Dermis microvascular lymphatic vessel endothelial cell (primary cell): ENCODE measurements around the gene ASTN2. TPM values are rescaled to one million over a fixed set of nuclear protein-coding genes. Genes with fewer than 3 reads are reported as not detected.
"Not testable (repeated sequence)": the region's sequence is repeated elsewhere in the genome, so short reads cannot be mapped to it uniquely, and the experiment has no call there.

Source experiments
- DNase-seq, 2 donors: peaks; one replicate each; pipeline versions ENCODE4 v3.0.0 to v3.0.0-alpha.2; 2010; ENCODE audit warnings: low read depth in 2 of 2
- total RNA-seq: library from RNA; depleted of rRNA; stranded (reverse); fragments of >200 nt; gene quantifications from 2 replicates; pipeline ENCODE4 v1.2.1, GENCODE V29; 2014

ASTN2 gene
- total RNA-seq, 1 donor from 2014 or later = 3.0 TPM

DNA sequence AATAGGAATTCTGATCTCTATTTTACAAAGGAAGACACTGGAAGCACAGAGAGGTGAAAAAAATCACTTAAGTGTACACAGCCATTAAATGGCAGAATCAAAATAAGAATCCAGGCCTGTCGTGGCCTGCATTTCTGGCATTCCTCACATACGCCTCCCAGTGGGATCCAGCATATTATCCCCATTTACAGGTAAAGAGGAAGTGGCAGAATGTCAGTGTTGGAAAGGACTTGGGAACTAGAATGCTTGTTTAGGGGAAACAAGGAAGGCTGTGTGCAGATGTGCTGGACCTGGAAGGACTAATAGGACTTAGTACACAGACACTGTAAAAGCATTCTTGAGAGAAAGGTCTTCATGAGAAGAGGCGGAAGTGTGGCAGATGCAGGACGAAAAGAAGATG, 486.0 kb downstream of the ASTN2 start:
- no peak for DNase-seq

GRCh38 chr9:116928289-116928688, 486.6 kb downstream of the ASTN2 start:
- DNase-seq = no peak

GRCh38 chr9:116927726-116928125, 487.1 kb downstream of the ASTN2 start:
- DNase-seq = no peak

GRCh38 chr9:116925121-116925520, 489.7 kb downstream of the ASTN2 start:
- DNase-seq = no peak

GRCh38 chr9:116924462-116925110, 490.3 kb downstream of the ASTN2 start:
- no peak for DNase-seq

GRCh38 chr9:116917895-116918508, 496.9 kb downstream of the ASTN2 start:
- DNase-seq = not testable (repeated sequence)

GRCh38 chr9:116913536-116913935, 501.3 kb downstream of the ASTN2 start:
- DNase-seq = no peak

- no peak for DNase-seq
These were observed 504.7 kb downstream of the ASTN2 start for GRCh38 chr9:116910201-116910600.

GRCh38 chr9:116907989-116908388, 506.9 kb downstream of the ASTN2 start:
- no peak for DNase-seq

DNA sequence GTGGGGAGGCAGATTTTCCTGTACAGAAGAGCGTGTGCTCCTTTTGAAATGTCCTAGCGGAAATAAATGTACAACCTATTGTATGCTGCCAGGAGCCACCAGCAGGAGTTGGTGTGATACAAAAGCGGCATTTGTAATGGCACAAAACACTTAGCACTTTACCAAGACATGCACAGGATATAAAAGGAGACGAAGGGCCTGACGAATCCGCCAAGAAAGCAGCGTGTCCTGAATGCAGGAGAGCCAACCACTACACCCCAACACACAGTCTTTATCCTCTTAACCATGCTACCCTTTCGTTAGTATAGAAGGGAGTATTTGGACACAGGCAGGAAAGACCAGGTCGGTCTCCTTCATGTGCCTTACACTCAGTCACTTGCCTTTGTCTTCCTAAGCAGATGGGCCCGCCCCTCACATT, 509.7 kb downstream of the ASTN2 start:
- no peak for DNase-seq

GRCh38 chr9:116904165-116904564, 510.7 kb downstream of the ASTN2 start:
- DNase-seq = no peak

DNA sequence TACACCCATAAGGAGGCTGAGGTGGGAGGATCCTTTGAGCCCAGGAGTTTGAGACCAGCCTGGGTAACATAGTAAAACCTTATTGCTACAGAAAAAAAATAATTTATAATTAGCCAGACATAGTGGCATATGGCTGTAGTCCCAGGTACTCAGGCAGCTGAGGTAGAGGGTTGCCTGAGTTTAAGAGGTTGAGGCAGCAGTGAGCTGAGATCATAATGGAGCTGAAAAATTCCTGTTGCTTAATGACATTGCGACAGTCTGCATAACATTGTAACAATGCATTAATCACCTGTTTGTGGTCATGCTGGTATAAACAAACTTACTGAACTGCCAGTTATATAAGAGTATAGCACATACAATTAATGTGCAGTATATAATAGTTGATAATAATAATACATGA, 513.6 kb downstream of the ASTN2 start:
- DNase-seq = no peak

- DNase-seq = no peak
These were observed 514.3 kb downstream of the ASTN2 start for GRCh38 chr9:116900543-116900942.

DNA sequence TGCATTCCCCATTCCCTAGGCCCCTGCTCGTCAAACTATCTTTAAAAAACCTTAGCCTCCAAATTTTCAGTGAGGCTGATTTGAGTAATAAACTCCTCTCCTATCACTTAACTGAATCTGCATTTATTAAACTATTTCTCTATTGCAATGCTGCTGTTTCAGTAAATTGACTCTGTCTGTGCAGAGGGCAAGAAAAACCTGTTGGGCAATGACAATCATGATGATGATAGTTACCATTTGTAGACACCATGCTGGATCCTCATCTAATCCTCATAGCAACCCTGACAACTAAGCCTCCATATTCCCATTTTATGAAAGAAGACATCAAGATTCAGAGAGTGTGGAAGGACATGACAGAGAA, 514.9 kb downstream of the ASTN2 start:
- no peak for DNase-seq

- no peak for DNase-seq
These were observed 515.4 kb downstream of the ASTN2 start for GRCh38 chr9:116899337-116900006.

- not testable (repeated sequence) for DNase-seq
These were observed 516.7 kb downstream of the ASTN2 start for GRCh38 chr9:116898131-116898530.

GRCh38 chr9:116897201-116897600, 517.7 kb downstream of the ASTN2 start:
- no peak for DNase-seq

DNA sequence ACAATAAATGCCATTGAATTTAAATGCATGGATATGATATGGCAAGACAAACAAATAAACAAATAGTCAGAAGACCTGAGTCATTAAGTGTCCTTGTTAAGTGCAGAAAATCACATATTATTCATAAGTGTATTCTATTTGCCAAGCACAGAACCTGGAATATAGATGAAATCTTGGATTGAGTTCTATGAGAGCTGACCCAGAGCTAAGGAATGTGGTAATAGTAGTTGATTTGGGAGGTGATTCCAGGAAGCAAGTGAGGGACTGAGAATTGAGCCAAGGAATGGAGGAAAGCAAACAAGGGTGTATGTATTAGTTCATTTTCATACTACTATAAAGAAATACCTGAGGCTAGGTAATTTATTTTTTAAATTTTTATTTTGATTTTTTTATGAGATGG, 518.9 kb downstream of the ASTN2 start:
- no peak for DNase-seq

DNA sequence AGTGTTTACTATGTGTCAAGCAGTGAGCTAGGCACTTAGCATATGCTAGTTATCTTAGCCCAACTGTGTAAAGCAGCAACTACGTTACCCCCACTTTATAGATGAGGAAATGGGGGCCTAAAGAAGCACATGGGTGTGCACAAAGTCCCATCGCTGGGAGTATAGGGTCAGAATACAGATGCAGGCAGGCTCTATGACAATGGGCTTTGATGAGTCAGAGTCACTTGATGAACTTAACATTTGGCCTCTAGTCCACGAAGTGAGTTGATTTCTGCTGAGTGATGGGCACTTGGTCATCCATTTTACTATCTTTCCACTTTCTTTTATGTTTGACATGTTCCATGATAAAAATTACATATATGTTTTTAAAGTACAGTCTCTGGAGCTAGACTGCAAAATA, 523.4 kb downstream of the ASTN2 start:
- DNase-seq = no peak

DNA sequence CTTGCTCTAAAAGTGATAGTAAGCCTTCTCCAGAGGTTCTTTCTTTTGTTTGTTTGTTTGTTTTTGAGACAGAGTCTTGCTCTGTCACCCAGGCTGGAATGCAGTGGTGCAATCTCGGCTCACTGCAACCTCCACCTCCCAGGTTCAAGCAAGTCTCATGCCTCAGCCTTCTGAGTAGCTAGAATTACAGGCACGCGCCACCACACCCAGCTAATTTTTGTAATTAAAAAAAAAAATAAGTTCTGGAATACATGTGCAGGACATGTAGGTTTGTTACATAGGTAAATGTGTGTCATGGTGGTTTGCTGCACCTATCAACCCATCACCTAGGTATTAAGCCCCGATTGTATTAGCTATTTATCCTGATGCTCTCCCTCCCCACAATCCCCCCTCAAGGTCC, 526.4 kb downstream of the ASTN2 start:
- not testable (repeated sequence) for DNase-seq

DNA sequence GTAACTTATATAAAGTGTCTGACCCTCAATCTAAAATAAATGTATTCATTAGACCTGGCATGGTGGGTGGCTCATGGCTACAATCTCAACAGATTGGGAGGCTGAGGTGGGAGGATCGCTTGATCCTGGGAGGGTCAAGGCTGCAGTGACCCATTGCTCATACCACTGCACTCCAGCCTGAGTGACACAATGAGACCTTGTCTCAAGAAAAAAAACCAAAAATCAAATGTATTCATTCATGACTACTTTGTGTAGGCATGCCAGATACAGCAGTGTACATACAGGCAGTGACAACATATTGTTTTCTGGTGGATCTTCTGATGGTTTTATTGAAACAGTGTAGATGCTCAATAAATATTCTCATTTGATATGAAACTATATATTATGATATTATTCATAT, 526.8 kb downstream of the ASTN2 start:
- no peak for DNase-seq

- no peak for DNase-seq
These were observed 531.2 kb downstream of the ASTN2 start for GRCh38 chr9:116883676-116884075.

DNA sequence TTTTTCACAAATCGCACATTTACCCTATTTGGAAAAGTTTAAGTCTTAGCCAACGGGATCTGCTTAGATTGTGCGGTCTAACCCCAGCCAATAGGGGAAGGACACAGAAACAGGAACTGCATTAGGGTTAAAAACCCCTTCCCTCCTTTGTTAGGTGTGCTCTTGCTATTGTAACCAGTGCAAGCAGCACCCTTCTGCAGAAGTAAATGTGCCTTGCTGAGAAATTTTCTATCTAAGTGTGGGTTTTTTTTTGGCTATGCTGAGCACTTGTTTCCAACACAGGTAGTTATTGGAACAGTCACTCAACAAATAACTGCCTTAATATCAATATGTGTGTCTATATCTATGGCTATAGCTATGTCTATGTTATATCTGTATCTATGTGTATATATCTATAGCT, 537.8 kb downstream of the ASTN2 start:
- DNase-seq = no peak
